ENCODE data around the gene SMIM45.

The SMIM45 gene

DNA sequence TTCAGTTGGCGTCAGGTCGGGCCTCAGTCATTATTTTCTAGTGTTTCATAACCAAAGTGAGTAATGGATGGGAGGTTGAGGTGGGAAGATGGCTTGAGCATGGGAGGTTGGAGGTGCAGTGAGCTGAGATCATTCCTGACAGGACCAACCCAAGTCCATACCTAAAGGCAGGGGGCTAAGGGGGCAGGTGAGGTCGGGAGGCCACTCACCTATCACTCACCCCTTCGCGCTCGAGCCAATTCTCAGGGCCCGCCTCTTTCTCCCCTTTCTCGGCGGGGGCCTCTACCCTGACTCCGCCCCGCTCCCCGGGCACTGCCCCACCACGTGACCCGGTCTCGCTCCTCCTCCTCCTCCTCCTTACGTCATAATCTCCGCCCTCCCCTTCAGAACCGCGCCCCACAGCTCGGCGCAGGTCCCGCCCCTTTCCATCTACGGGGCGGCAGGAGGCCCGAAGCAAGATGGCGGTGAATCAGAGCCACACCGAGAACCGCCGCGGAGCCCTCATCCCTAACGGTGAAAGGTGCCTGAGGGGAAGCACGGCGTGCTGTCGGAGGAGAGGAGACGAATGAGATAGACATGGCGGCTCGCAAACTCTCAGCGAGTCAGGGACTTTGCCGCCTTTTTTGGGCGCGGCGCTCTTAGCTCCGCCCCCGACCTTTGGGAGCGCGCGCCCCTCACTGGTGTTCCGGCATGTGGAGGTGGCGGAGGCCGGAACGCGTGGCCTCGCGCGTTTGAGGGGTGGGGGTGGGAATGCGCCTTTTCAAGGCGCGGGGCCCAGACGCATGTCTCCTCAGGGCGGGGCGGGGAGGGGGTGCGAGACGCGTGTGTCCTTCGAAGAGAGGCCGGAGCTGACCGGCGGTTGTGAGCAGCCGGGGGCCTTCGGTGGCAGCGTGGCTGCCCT lies 46.7 kb downstream of the SMIM45 start, which contains the start of gene WBP2NL:
TSS of gene WBP2NL (plus strand) at position 428 of the 901 bp plus-strand sequence. CDS start at position 459, 31 bp downstream.
- Histone ChIP-seq H3K4me1 (ENCODE audit: insufficient read depth, low read length) (no peaks in the 10 kb centered on the region), H3K4me3 (ENCODE audit: low read depth in 1 of 2, low read length in 2 of 2) (no peak within 1 kb of the TSS), H3K9ac (ENCODE audit: low read depth, low read length) (no peak within 1 kb of the TSS), H3K27me3 (ENCODE audit: insufficient read depth, low read length, poor library complexity) (peaks cover 36% of the 10 kb centered on the region), H3K79me2 (ENCODE audit: insufficient read depth, low read length) (no peaks in the 10 kb centered on the region), H2AFZ (ENCODE audit: low read depth, low read length) (no peak within 1 kb of the TSS), H4K20me1 (ENCODE audit: insufficient read depth, low read length) (no peaks in the 10 kb centered on the region), H3K36me3 (ENCODE audit: insufficient read depth, low read length) (no peaks in the 10 kb centered on the region), H3K27ac (ENCODE audit: low read length) (no peak within 1 kb of the TSS), H3K9me3 (ENCODE audit: insufficient read depth, low read length, severe bottlenecking) (no peaks in the 10 kb centered on the region), H3K4me2 (ENCODE audit: insufficient read depth, low read length) (no peak within 1 kb of the TSS)
- DNase-seq (no peak), ATAC-seq (ENCODE audit: insufficient read depth, low read depth) (no peak)
- TF ChIP-seq EZH2 (IDR thresholded peaks at IDR 0.05; ENCODE audit: borderline replicate concordance, low read depth, low read length, severe bottlenecking) (no peak), CTCF (IDR thresholded peaks at IDR 0.05; ENCODE audit: borderline replicate concordance, extremely low read depth, low read length, poor library complexity, severe bottlenecking) (no peak)

DNA sequence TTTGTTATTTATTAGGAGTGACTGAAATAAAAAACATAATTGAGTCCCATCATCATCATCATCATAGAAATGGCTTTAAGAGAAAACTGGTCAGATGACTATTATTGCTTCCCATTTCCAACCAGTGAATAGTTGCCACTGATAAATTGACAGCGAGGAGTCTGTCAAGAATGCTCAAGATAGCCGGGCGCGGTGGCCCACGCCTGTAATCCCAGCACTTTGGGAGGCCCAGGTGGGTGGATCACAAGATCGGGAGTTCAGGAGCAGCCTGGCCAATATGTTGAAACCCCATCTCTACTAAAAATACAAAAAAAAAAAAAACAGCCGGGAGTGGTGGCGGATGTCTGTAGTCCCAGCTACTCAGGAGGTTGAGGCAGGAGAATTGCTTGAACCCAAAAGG lies 48.5 kb downstream of the SMIM45 start:
- TF ChIP-seq EZH2 (IDR thresholded peaks at IDR 0.05; ENCODE audit: borderline replicate concordance, low read depth, low read length, severe bottlenecking) = no peak
- TF ChIP-seq CTCF (IDR thresholded peaks at IDR 0.05; ENCODE audit: borderline replicate concordance, extremely low read depth, low read length, poor library complexity, severe bottlenecking) = no peak
- H3K27ac ChIP-seq (ENCODE audit: low read length) = no peak overlapping the region
- no peaks in the 10 kb centered on the region for H3K9me3 ChIP-seq (ENCODE audit: insufficient read depth, low read length, severe bottlenecking)
- no peaks in the 10 kb centered on the region for H3K36me3 ChIP-seq (ENCODE audit: insufficient read depth, low read length)
- no peaks in the 10 kb centered on the region for H3K79me2 ChIP-seq (ENCODE audit: insufficient read depth, low read length)
- no peak for ATAC-seq (ENCODE audit: insufficient read depth, low read depth)
- no peak overlapping the region for H3K4me2 ChIP-seq (ENCODE audit: insufficient read depth, low read length)
- no peak overlapping the region for H3K9ac ChIP-seq (ENCODE audit: low read depth, low read length)
- H4K20me1 ChIP-seq (ENCODE audit: insufficient read depth, low read length) = no peaks in the 10 kb centered on the region
- no peak for DNase-seq
- H3K4me3 ChIP-seq (ENCODE audit: low read depth in 1 of 2, low read length in 2 of 2) = no peak overlapping the region
- no peak overlapping the region for H2AFZ ChIP-seq (ENCODE audit: low read depth, low read length)
- peaks cover 25% of the 10 kb centered on the region for H3K27me3 ChIP-seq (ENCODE audit: insufficient read depth, low read length, poor library complexity)
- no peaks in the 10 kb centered on the region for H3K4me1 ChIP-seq (ENCODE audit: insufficient read depth, low read length)

- H3K9me3 ChIP-seq (ENCODE audit: insufficient read depth, low read length, severe bottlenecking) = no peaks in the 10 kb centered on the region
- H4K20me1 ChIP-seq (ENCODE audit: insufficient read depth, low read length) = no peaks in the 10 kb centered on the region
- H2AFZ ChIP-seq (ENCODE audit: low read depth, low read length) = no peak overlapping the region
- H3K79me2 ChIP-seq (ENCODE audit: insufficient read depth, low read length) = no peaks in the 10 kb centered on the region
- peaks cover 19% of the 10 kb centered on the region for H3K27me3 ChIP-seq (ENCODE audit: insufficient read depth, low read length, poor library complexity)
- no peak overlapping the region for H3K4me2 ChIP-seq (ENCODE audit: insufficient read depth, low read length)
- H3K9ac ChIP-seq (ENCODE audit: low read depth, low read length) = no peak overlapping the region
- H3K27ac ChIP-seq (ENCODE audit: low read length) = no peak overlapping the region
- no peak for DNase-seq
- no peaks in the 10 kb centered on the region for H3K36me3 ChIP-seq (ENCODE audit: insufficient read depth, low read length)
- no peak for ATAC-seq (ENCODE audit: insufficient read depth, low read depth)
- H3K4me3 ChIP-seq (ENCODE audit: low read depth in 1 of 2, low read length in 2 of 2) = no peak overlapping the region
- no peaks in the 10 kb centered on the region for H3K4me1 ChIP-seq (ENCODE audit: insufficient read depth, low read length)
- no peak for TF ChIP-seq EZH2 (IDR thresholded peaks at IDR 0.05; ENCODE audit: borderline replicate concordance, low read depth, low read length, severe bottlenecking)
- TF ChIP-seq CTCF (IDR thresholded peaks at IDR 0.05; ENCODE audit: borderline replicate concordance, extremely low read depth, low read length, poor library complexity, severe bottlenecking) = no peak
Measured at GRCh38 chr22:42001121-42001520, 49.2 kb downstream of the SMIM45 start.

Measured in DND-41 (cell line).